NOMO-1 treated with DMSO at 0.1 percent for 48 hours (cell line): ENCODE data around the gene RASA4B.
"Not testable (repeated sequence)": the region's sequence is repeated elsewhere in the genome, so short reads cannot be mapped to it uniquely, and the experiment has no call there.

ENCODE experiments used
- DNase-seq: peaks from one replicate; lab custom pipeline; 2025; ENCODE audit not compliant: unreplicated experiment; lab: John Stamatoyannopoulos, UW

RASA4B gene

GRCh38 chr7:102455596-102455995 lies 62.0 kb downstream of the RASA4B start:
- DNase-seq = no peak

GRCh38 chr7:102454932-102455331 lies 62.6 kb downstream of the RASA4B start:
- DNase-seq = not testable (repeated sequence)

- no peak for DNase-seq
Observed at GRCh38 chr7:102454468-102454867, 63.1 kb downstream of the RASA4B start.

GRCh38 chr7:102453319-102453718 lies 64.3 kb downstream of the RASA4B start:
- no peak for DNase-seq

- DNase-seq = no peak
Observed at GRCh38 chr7:102452451-102452850, 65.1 kb downstream of the RASA4B start.

GRCh38 chr7:102451371-102452054 lies 66.1 kb downstream of the RASA4B start:
- DNase-seq = no peak

- DNase-seq = no peak
Observed at GRCh38 chr7:102450242-102450641, 67.3 kb downstream of the RASA4B start.

- no peak for DNase-seq
Observed at GRCh38 chr7:102449136-102449535, 68.4 kb downstream of the RASA4B start.

- DNase-seq = no peak
Observed at GRCh38 chr7:102447311-102447710, 70.3 kb downstream of the RASA4B start.

GRCh38 chr7:102446387-102447156 lies 71.0 kb downstream of the RASA4B start:
- no peak for DNase-seq

- no peak for DNase-seq
Observed at GRCh38 chr7:102445674-102446071, 71.9 kb downstream of the RASA4B start.

GRCh38 chr7:102444961-102445673 lies 72.5 kb downstream of the RASA4B start:
- no peak for DNase-seq

- no peak for DNase-seq
Observed at GRCh38 chr7:102439963-102440795, 77.4 kb downstream of the RASA4B start.

- no peak for DNase-seq
Observed at GRCh38 chr7:102436118-102436517, 81.5 kb downstream of the RASA4B start.

- no peak for DNase-seq
Observed at GRCh38 chr7:102434039-102434486, 83.5 kb downstream of the RASA4B start.

GRCh38 chr7:102433219-102434038 lies 84.1 kb downstream of the RASA4B start, which contains the start of gene ORAI2:
Gene ORAI2 (plus strand): TSS chr7:102433575. CDS start chr7:102438957, 5,382 bp downstream.
- peak; percentile 74 for DNase-seq
